Right lobe of liver (tissue), 4 donors: ENCODE measurements around the gene ZNF583.

Source experiments
- CTCF ChIP-seq, 4 donors: fragments of 200-600 bp in 3 of 4; fragments of 450-650 bp in 1 of 4; IDR thresholded peaks; one replicate each; pipeline versions ENCODE4 v1.5.1 to v1.8.0; 2016 to 2022; ENCODE audit warnings: antibody characterized with exemption in 4 of 4, mild to moderate bottlenecking in 2 of 4
- POLR2A ChIP-seq: fragments of 450-650 bp; IDR thresholded peaks from one replicate; pipeline ENCODE4 v1.6.1; 2017; ENCODE audit warnings: antibody characterized with exemption, mild to moderate bottlenecking
- donor health status: DM: no; HTN: no; CAD: no.
- donor health status: DM: no; HTN: no; CAD: no.
- donor health status: DM: no; HTN: yes; CAD: no.

GRCh38 chr19:56405062-56405461 lies 930 bp downstream of the ZNF583 start:
- TF ChIP-seq POLR2A (no peak), CTCF (IDR thresholded peaks at IDR 0.05) (no peak)
